Stimulated activated naive CD8-positive, alpha-beta T cell treated with anti-CD3 and anti-CD28 coated beads, Interleukin-15, Interleukin-2, amounts not matched to agents 100 ng/mL and 50 ng/mL, for 24 hours (primary cell): ENCODE results near the gene GPR62.
"Not testable (repeated sequence)": the region's sequence is repeated elsewhere in the genome, so short reads cannot be mapped to it uniquely, and the experiment has no call there.

Experiments
- H3K27ac Mint-ChIP-seq: one replicate; pipeline ENCODE4 v1.8.0; 2021; ENCODE audit warnings: mild to moderate bottlenecking, mixed read lengths
- H3K27me3 Mint-ChIP-seq: one replicate; pipeline ENCODE4 v1.8.0; 2021; ENCODE audit warnings: mixed read lengths
- H3K36me3 Mint-ChIP-seq: one replicate; pipeline ENCODE4 v1.8.0; 2021; ENCODE audit warnings: low read depth, mixed read lengths
- H3K4me1 Mint-ChIP-seq: one replicate; pipeline ENCODE4 v1.8.0; 2021; ENCODE audit warnings: low read depth, mixed read lengths
- H3K4me3 Mint-ChIP-seq: one replicate; pipeline ENCODE4 v1.8.0; 2021; ENCODE audit warnings: mild to moderate bottlenecking, mixed read lengths
- H3K9me3 Mint-ChIP-seq: one replicate; pipeline ENCODE4 v1.8.0; 2021; ENCODE audit warnings: mixed read lengths

Gene GPR62

GRCh38 chr3:51983578-51984268, 28.5 kb downstream of the GPR62 start:
- Mint-ChIP-seq H3K36me3 (peaks cover 6% of the 10 kb centered on the region), H3K9me3 (no peaks in the 10 kb centered on the region), H3K27ac (peak overlapping the region; percentile 94), H3K27me3 (no peaks in the 10 kb centered on the region), H3K4me3 (peak overlapping the region; percentile 92), H3K4me1 (peaks cover 34% of the 10 kb centered on the region)

GRCh38 chr3:51984269-51984647, 29.1 kb downstream of the GPR62 start:
- peak overlapping the region; percentile 63 for H3K27ac Mint-ChIP-seq
- peaks cover 6% of the 10 kb centered on the region for H3K36me3 Mint-ChIP-seq
- peak overlapping the region; percentile 92 for H3K4me3 Mint-ChIP-seq
- peaks cover 30% of the 10 kb centered on the region for H3K4me1 Mint-ChIP-seq
- no peaks in the 10 kb centered on the region for H3K9me3 Mint-ChIP-seq
- no peaks in the 10 kb centered on the region for H3K27me3 Mint-ChIP-seq

- H3K36me3 Mint-ChIP-seq, result peaks cover 6% of the 10 kb centered on the region
- H3K4me1 Mint-ChIP-seq, result peaks cover 30% of the 10 kb centered on the region
- no peaks in the 10 kb centered on the region for H3K9me3 Mint-ChIP-seq
- H3K27me3 Mint-ChIP-seq, result no peaks in the 10 kb centered on the region
- H3K27ac Mint-ChIP-seq, result peak overlapping the region; percentile 75
- peak overlapping the region; percentile 92 for H3K4me3 Mint-ChIP-seq
Measured at GRCh38 chr3:51985063-51985462, 29.9 kb downstream of the GPR62 start.

- Mint-ChIP-seq H3K36me3 (peaks cover 3% of the 10 kb centered on the region), H3K9me3 (no peaks in the 10 kb centered on the region), H3K4me3 (no peak overlapping the region), H3K27me3 (no peaks in the 10 kb centered on the region), H3K4me1 (peaks cover 29% of the 10 kb centered on the region), H3K27ac (peak overlapping the region; percentile 28)
Measured at GRCh38 chr3:51986010-51986947, 31.1 kb downstream of the GPR62 start.

GRCh38 chr3:51987568-51987967, 32.4 kb downstream of the GPR62 start:
- Mint-ChIP-seq H3K9me3 (no peaks in the 10 kb centered on the region), H3K27ac (no peak overlapping the region)

GRCh38 chr3:51988286-51989146, 33.3 kb downstream of the GPR62 start:
- H3K9me3 Mint-ChIP-seq, result no peaks in the 10 kb centered on the region
- H3K36me3 Mint-ChIP-seq, result peaks cover 22% of the 10 kb centered on the region
- H3K27ac Mint-ChIP-seq, result no peak overlapping the region

More at GRCh38 chr3:51987568-51987967, 32.4 kb downstream of the GPR62 start:
- Mint-ChIP-seq H3K27me3 (no peaks in the 10 kb centered on the region), H3K4me1 (peaks cover 26% of the 10 kb centered on the region), H3K4me3 (no peak overlapping the region), H3K36me3 (peaks cover 13% of the 10 kb centered on the region)

GRCh38 chr3:51990501-51990971, 35.4 kb downstream of the GPR62 start:
- H3K9me3 Mint-ChIP-seq, H3K27ac Mint-ChIP-seq, H3K27me3 Mint-ChIP-seq, H3K4me3 Mint-ChIP-seq: not testable (repeated sequence)
- peaks cover 33% of the 10 kb centered on the region for H3K4me1 Mint-ChIP-seq
- peaks cover 43% of the 10 kb centered on the region for H3K36me3 Mint-ChIP-seq

More at GRCh38 chr3:51988286-51989146, 33.3 kb downstream of the GPR62 start:
- H3K4me3 Mint-ChIP-seq, result no peak overlapping the region
- no peaks in the 10 kb centered on the region for H3K27me3 Mint-ChIP-seq
- peaks cover 26% of the 10 kb centered on the region for H3K4me1 Mint-ChIP-seq

GRCh38 chr3:51992017-51992682, 37.0 kb downstream of the GPR62 start:
- no peaks in the 10 kb centered on the region for H3K9me3 Mint-ChIP-seq
- peak overlapping the region; percentile 100 for H3K27ac Mint-ChIP-seq
- peaks cover 38% of the 10 kb centered on the region for H3K4me1 Mint-ChIP-seq
- peaks cover 46% of the 10 kb centered on the region for H3K36me3 Mint-ChIP-seq
- H3K4me3 Mint-ChIP-seq, result peak overlapping the region; percentile 99
- H3K27me3 Mint-ChIP-seq, result no peaks in the 10 kb centered on the region

GRCh38 chr3:51993657-51994056, 38.5 kb downstream of the GPR62 start:
- peak overlapping the region; percentile 99 for H3K4me3 Mint-ChIP-seq
- peaks cover 38% of the 10 kb centered on the region for H3K4me1 Mint-ChIP-seq
- peaks cover 46% of the 10 kb centered on the region for H3K36me3 Mint-ChIP-seq
- H3K27ac Mint-ChIP-seq, result peak overlapping the region; percentile 100
- H3K9me3 Mint-ChIP-seq, H3K27me3 Mint-ChIP-seq: not testable (repeated sequence)

- H3K27ac Mint-ChIP-seq, result peak overlapping the region; percentile 100
Measured at GRCh38 chr3:51994530-51994929, 39.3 kb downstream of the GPR62 start.

GRCh38 chr3:51995346-51996163, 40.4 kb downstream of the GPR62 start, which contains the start of gene RPL29:
TSS of gene RPL29 (minus strand) at chr3:51995895. CDS start at chr3:51995461, 434 bp downstream.
- peaks cover 46% of the 10 kb centered on the region for H3K36me3 Mint-ChIP-seq
- H3K4me1 Mint-ChIP-seq, result peaks cover 38% of the 10 kb centered on the region
- peak within 1 kb of the TSS; percentile 99 for H3K4me3 Mint-ChIP-seq
- H3K9me3 Mint-ChIP-seq, result no peaks in the 10 kb centered on the region
- H3K27ac Mint-ChIP-seq, result peak within 1 kb of the TSS; percentile 100
- no peaks in the 10 kb centered on the region for H3K27me3 Mint-ChIP-seq

More at GRCh38 chr3:51994530-51994929, 39.3 kb downstream of the GPR62 start:
- Mint-ChIP-seq H3K4me3 (peak overlapping the region; percentile 99), H3K4me1 (peaks cover 38% of the 10 kb centered on the region), H3K27me3 (no peaks in the 10 kb centered on the region), H3K36me3 (peaks cover 46% of the 10 kb centered on the region), H3K9me3 (no peaks in the 10 kb centered on the region)

- H3K27me3 Mint-ChIP-seq, result no peaks in the 10 kb centered on the region
- H3K27ac Mint-ChIP-seq, result no peak overlapping the region
- peaks cover 38% of the 10 kb centered on the region for H3K4me1 Mint-ChIP-seq
- no peaks in the 10 kb centered on the region for H3K9me3 Mint-ChIP-seq
- H3K4me3 Mint-ChIP-seq, result no peak overlapping the region
- H3K36me3 Mint-ChIP-seq, result peaks cover 37% of the 10 kb centered on the region
Measured at GRCh38 chr3:51997172-51997571, 42.0 kb downstream of the GPR62 start.

GRCh38 chr3:51997935-51998596, 42.9 kb downstream of the GPR62 start:
- peaks cover 28% of the 10 kb centered on the region for H3K36me3 Mint-ChIP-seq
- H3K9me3 Mint-ChIP-seq, result no peaks in the 10 kb centered on the region
- H3K4me3 Mint-ChIP-seq, result no peak overlapping the region
- no peaks in the 10 kb centered on the region for H3K27me3 Mint-ChIP-seq
- H3K27ac Mint-ChIP-seq, result no peak overlapping the region
- peaks cover 31% of the 10 kb centered on the region for H3K4me1 Mint-ChIP-seq
